ENCODE data around the gene TBC1D17.
A peak's percentile ranks its signal among the peaks of the same experiment; 100 is the strongest.

TBC1D17 gene

GRCh38 chr19:49920624-49921363 lies 43.3 kb downstream of the TBC1D17 start:
- Histone ChIP-seq H4K20me1 (ENCODE audit: insufficient read depth) (peaks cover 14% of the 10 kb centered on the region; the same call in 1 of the 2 replicates), H3K4me2 (peak overlapping the region; percentile 23; the same call in 1 of the 2 replicates), H3K9ac (peak overlapping the region; percentile 26; the same call in 1 of the 2 replicates), H3K27ac (peak overlapping the region; percentile 69; the same call in 1 of the 2 replicates), H3K79me2 (ENCODE audit: insufficient read depth, low read depth) (peaks cover 95% of the 10 kb centered on the region), H2AFZ (ENCODE audit: low read depth) (no peak overlapping the region), H3K4me1 (ENCODE audit: low read depth, poor library complexity, severe bottlenecking) (peaks cover 69% of the 10 kb centered on the region), H3K36me3 (ENCODE audit: insufficient read depth) (peaks cover 14% of the 10 kb centered on the region; the same call in 1 of the 2 replicates), H3K4me3 (IDR thresholded peaks at IDR 0.05; ENCODE audit: insufficient read depth, low read depth, low read length) (no peak overlapping the region), H3K27me3 (ENCODE audit: insufficient read depth, low read depth) (no peaks in the 10 kb centered on the region)
- no peak for TF ChIP-seq CTCF (conservative IDR thresholded peaks at IDR 0.05; ENCODE audit: low read depth, low read length)

GRCh38 chr19:49921871-49922795 lies 44.6 kb downstream of the TBC1D17 start:
- Histone ChIP-seq H3K27ac (peak overlapping the region; percentile 69), H3K27me3 (ENCODE audit: insufficient read depth, low read depth) (no peaks in the 10 kb centered on the region), H4K20me1 (ENCODE audit: insufficient read depth) (peaks cover 14% of the 10 kb centered on the region; the same call in 1 of the 2 replicates), H3K4me3 (IDR thresholded peaks at IDR 0.05; ENCODE audit: insufficient read depth, low read depth, low read length) (no peak overlapping the region), H2AFZ (ENCODE audit: low read depth) (no peak overlapping the region), H3K4me1 (ENCODE audit: low read depth, poor library complexity, severe bottlenecking) (peaks cover 78% of the 10 kb centered on the region), H3K36me3 (ENCODE audit: insufficient read depth) (peaks cover 14% of the 10 kb centered on the region; the same call in 1 of the 2 replicates), H3K9ac (peak overlapping the region; percentile 54; the same call in 1 of the 2 replicates), H3K79me2 (ENCODE audit: insufficient read depth, low read depth) (peaks cover 97% of the 10 kb centered on the region), H3K4me2 (peak overlapping the region; percentile 38)
- TF ChIP-seq CTCF (conservative IDR thresholded peaks at IDR 0.05; ENCODE audit: low read depth, low read length): no peak

GRCh38 chr19:49923055-49924003 lies 45.8 kb downstream of the TBC1D17 start:
- H3K27ac ChIP-seq: peak overlapping the region; percentile 69
- H3K9ac ChIP-seq: peak overlapping the region; percentile 54
- H3K4me3 ChIP-seq (IDR thresholded peaks at IDR 0.05; ENCODE audit: insufficient read depth, low read depth, low read length): no peak overlapping the region
- peak overlapping the region; percentile 38 for H3K4me2 ChIP-seq
- H3K27me3 ChIP-seq (ENCODE audit: insufficient read depth, low read depth): no peaks in the 10 kb centered on the region
- H3K79me2 ChIP-seq (ENCODE audit: insufficient read depth, low read depth): peaks cover 97% of the 10 kb centered on the region
- H2AFZ ChIP-seq (ENCODE audit: low read depth): no peak overlapping the region
- no peak for TF ChIP-seq CTCF (conservative IDR thresholded peaks at IDR 0.05; ENCODE audit: low read depth, low read length)
- H4K20me1 ChIP-seq (ENCODE audit: insufficient read depth): peaks cover 11% of the 10 kb centered on the region; the same call in 1 of the 2 replicates
- H3K4me1 ChIP-seq (ENCODE audit: low read depth, poor library complexity, severe bottlenecking): peaks cover 88% of the 10 kb centered on the region
- peaks cover 14% of the 10 kb centered on the region; the same call in 1 of the 2 replicates for H3K36me3 ChIP-seq (ENCODE audit: insufficient read depth)
